Glutamatergic neuron (in vitro differentiated cells): ENCODE results near the gene URAD. TPM values are rescaled to one million over a fixed set of nuclear protein-coding genes. Genes with fewer than 3 reads are reported as not detected.

Experiments used
- DNase-seq: peaks from one replicate; pipeline ENCODE4 v3.0.0; 2022
- H3K27ac Mint-ChIP-seq: one replicate; pipeline ENCODE4 v1.8.0; 2020; ENCODE audit warnings: mild to moderate bottlenecking, mixed read lengths, inconsistent platforms; ENCODE audit not compliant: unreplicated experiment
- H3K27me3 Mint-ChIP-seq: one replicate; pipeline ENCODE4 v1.8.0; 2020; ENCODE audit warnings: mild to moderate bottlenecking, moderate library complexity, mixed read lengths, inconsistent platforms; ENCODE audit not compliant: unreplicated experiment
- H3K36me3 Mint-ChIP-seq: one replicate; pipeline ENCODE4 v1.8.0; 2020; ENCODE audit warnings: mild to moderate bottlenecking, mixed read lengths, inconsistent platforms; ENCODE audit not compliant: unreplicated experiment
- H3K4me1 Mint-ChIP-seq: one replicate; pipeline ENCODE4 v1.8.0; 2020; ENCODE audit warnings: mild to moderate bottlenecking, low read depth, mixed read lengths, inconsistent platforms; ENCODE audit not compliant: unreplicated experiment
- H3K4me3 Mint-ChIP-seq: one replicate; pipeline ENCODE4 v1.8.0; 2020; ENCODE audit warnings: mild to moderate bottlenecking, mixed read lengths, inconsistent platforms; ENCODE audit not compliant: unreplicated experiment
- H3K9me3 Mint-ChIP-seq: one replicate; pipeline ENCODE4 v1.8.0; 2020; ENCODE audit warnings: mild to moderate bottlenecking, moderate library complexity, mixed read lengths, inconsistent platforms; ENCODE audit not compliant: unreplicated experiment
- CTCF ChIP-seq: fragments of 200-600 bp; sonication (generic); IDR thresholded peaks from one replicate; pipeline ENCODE4 v1.5.0; 2021; ENCODE audit not compliant: partially characterized antibody, unreplicated experiment
- total RNA-seq: library from RNA; stranded (reverse); fragmentation: NEBNext Ultra II Directional; extraction: Animal tissue kit (Norgen Biotek cat#: 25700); gene quantifications from one replicate; pipeline ENCODE4 v1.2.1, GENCODE V29; 2021; ENCODE audit not compliant: unreplicated experiment

Gene URAD
- total RNA-seq, 1 donor from 2014 or later = not detected

GRCh38 chr13:27981006-27981708, 7.3 kb downstream of the URAD start:
- DNase-seq = no peak
- Mint-ChIP-seq H3K4me3 (no peak overlapping the region), H3K9me3 (peaks cover 14% of the 10 kb centered on the region), H3K4me1 (peaks cover 4% of the 10 kb centered on the region), H3K27ac (no peak overlapping the region), H3K27me3 (peaks cover 50% of the 10 kb centered on the region), H3K36me3 (no peaks in the 10 kb centered on the region)
- no peak for TF ChIP-seq CTCF

- no peak overlapping the region for H3K27ac Mint-ChIP-seq
- no peak for DNase-seq
- peaks cover 53% of the 10 kb centered on the region for H3K27me3 Mint-ChIP-seq
- H3K9me3 Mint-ChIP-seq = peaks cover 15% of the 10 kb centered on the region
- H3K4me1 Mint-ChIP-seq = peaks cover 3% of the 10 kb centered on the region
- no peak overlapping the region for H3K4me3 Mint-ChIP-seq
- no peak for TF ChIP-seq CTCF
- no peaks in the 10 kb centered on the region for H3K36me3 Mint-ChIP-seq
These were observed 8.1 kb downstream of the URAD start for GRCh38 chr13:27980280-27980998.

DNA sequence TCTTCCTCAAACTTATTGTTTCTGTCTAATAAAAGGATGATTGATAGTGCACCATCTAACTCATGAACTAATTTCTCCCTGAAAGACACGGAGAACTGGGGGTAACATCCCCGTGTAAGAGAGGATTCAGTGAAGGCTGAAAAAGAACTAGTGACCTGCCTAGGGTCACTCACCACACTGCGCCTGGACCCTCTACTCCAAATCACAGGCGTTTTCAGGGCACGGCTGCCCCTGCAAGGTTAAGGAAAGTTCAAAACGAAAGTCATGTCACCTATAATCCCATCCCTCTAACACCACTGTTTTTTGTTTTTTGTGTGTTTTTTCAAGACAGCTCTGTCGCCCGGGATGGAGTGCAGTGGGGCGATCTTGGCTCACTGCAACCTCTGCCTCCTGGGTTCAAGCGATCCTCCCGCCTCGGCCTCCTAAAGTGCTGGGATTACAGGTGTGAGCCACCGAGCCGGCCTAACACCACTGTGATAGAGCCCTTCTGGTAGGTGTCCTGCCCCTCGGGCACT, 8.7 kb downstream of the URAD start:
- H3K9me3 Mint-ChIP-seq = peaks cover 16% of the 10 kb centered on the region
- no peak for TF ChIP-seq CTCF
- H3K36me3 Mint-ChIP-seq = no peaks in the 10 kb centered on the region
- no peak overlapping the region for H3K4me3 Mint-ChIP-seq
- H3K4me1 Mint-ChIP-seq = peaks cover 5% of the 10 kb centered on the region
- no peak overlapping the region for H3K27ac Mint-ChIP-seq
- DNase-seq = no peak
- H3K27me3 Mint-ChIP-seq = peaks cover 58% of the 10 kb centered on the region

DNA sequence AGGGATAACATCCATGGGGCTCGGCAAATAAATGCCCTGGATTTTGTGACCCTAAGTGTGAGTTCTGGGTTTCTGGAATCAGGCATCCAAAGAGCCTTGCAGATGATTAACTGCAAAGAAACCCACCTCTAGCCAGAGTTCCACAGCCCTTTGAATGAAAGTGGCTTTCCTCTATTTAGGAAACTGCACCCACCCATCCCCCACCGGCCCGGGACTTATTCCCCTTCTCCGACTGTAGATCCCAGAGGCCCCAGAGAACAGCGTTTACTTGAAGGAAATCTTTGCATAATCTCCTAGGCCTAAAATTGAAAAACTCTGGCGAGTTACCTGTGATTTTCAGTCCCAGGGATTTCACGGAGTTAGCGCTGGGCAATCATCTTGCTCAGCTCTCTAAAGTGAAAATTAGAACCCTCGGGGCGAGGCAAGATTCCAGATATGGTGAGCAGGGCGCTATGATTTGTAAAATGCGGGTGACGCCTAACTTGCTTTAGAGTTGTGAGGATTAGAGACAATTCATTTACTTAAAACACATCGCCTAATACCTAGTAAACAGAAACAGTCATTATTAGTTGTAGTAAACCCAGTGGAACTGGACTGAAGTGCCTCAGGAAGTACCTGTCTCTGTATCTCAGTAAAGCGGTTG, 9.4 kb downstream of the URAD start:
- peak overlapping the region; percentile 69 for H3K4me3 Mint-ChIP-seq
- H3K27ac Mint-ChIP-seq = no peak overlapping the region
- H3K4me1 Mint-ChIP-seq = peaks cover 5% of the 10 kb centered on the region
- peaks cover 18% of the 10 kb centered on the region for H3K9me3 Mint-ChIP-seq
- H3K27me3 Mint-ChIP-seq = peaks cover 63% of the 10 kb centered on the region
- TF ChIP-seq CTCF = no peak
- DNase-seq = no peak
- no peaks in the 10 kb centered on the region for H3K36me3 Mint-ChIP-seq
